ENCODE results near the gene FAM9C. TPM values are rescaled to one million over a fixed set of nuclear protein-coding genes. Genes with fewer than 3 reads are reported as not detected.

Gene FAM9C
- total and polyA plus RNA-seq, 9 of the 15 experiments (the other 6 are each of a cell fraction or from before 2014, with no cell fraction given): not detected

- TF ChIP-seq SRSF3 (IDR thresholded peaks at IDR 0.05; ENCODE audit: insufficient read depth, low read length) (no peak), FOXA3 (CRISPR knock-in tag; conservative IDR thresholded peaks at IDR 0.05 in 1 of 2, IDR thresholded peaks at IDR 0.05 in 1 of 2) (no peak), RERE (CRISPR knock-in tag; IDR thresholded peaks at IDR 0.05; ENCODE audit: borderline replicate concordance) (no peak), EZH2 (IDR thresholded peaks at IDR 0.05; ENCODE audit: borderline replicate concordance, low read depth, low read length) (no peak), RBM25 (IDR thresholded peaks at IDR 0.05; ENCODE audit: low read depth, low read length, severe bottlenecking) (no peak), TEAD1 (CRISPR knock-in tag; IDR thresholded peaks at IDR 0.05) (no peak), ARID4B (CRISPR knock-in tag; IDR thresholded peaks at IDR 0.05) (no peak)
Measured at GRCh38 chrX:13068651-13069050, 24.2 kb upstream of the FAM9C start (continued).
